IMR-90 (cell line): ENCODE data around the gene UBR1. TPM values are rescaled to one million over a fixed set of nuclear protein-coding genes. Genes with fewer than 3 reads are reported as not detected.

Experiments
- ATAC-seq: fragments of 200-7000 bp; cut with Tn5 transposase; 2 replicates; pipeline ENCODE4 v1.9.1; 2020; ENCODE audit warnings: low read depth, mild to moderate bottlenecking, moderate library complexity
- BruUV-seq: library from RNA; stranded (reverse); fragments of 400-500 nt; replicated peaks from 2 replicates; lab custom pipeline; 2021; lab: Mats Ljungman, UMichigan
- CTCF ChIA-PET: fragments of 300-600 bp; formaldehyde crosslinking; extraction: SDS; loops from one replicate; lab custom pipeline; 2021; ENCODE audit warnings: antibody characterized with exemption; lab: Yijun Ruan, JAX
- POLR2A ChIA-PET: fragments of 300-600 bp; sonication (Branson Sonifier 250); formaldehyde crosslinking; loops from one replicate; lab custom pipeline; 2022; ENCODE audit warnings: antibody characterized with exemption; ENCODE audit not compliant: unreplicated experiment; lab: Charles Lee
- DNase-seq: peaks from one replicate; pipeline ENCODE4 v3.0.0; 2013
- H2AFZ ChIP-seq: replicated peaks from 2 replicates; pipeline ENCODE3; 2013; ENCODE audit warnings: low read length, mild to moderate bottlenecking; ENCODE audit not compliant: poor library complexity
- H2AK5ac ChIP-seq: 2 replicates; pipeline ENCODE4 v1.6.1; 2013; ENCODE audit warnings: low read depth, low read length, inconsistent platforms
- H2AK9ac ChIP-seq: replicated peaks from 2 replicates; pipeline ENCODE3; 2013; ENCODE audit warnings: mild to moderate bottlenecking, low read depth, low read length, moderate library complexity; ENCODE audit not compliant: poor library complexity
- H2BK120ac ChIP-seq: 2 replicates; pipeline ENCODE4 v1.6.1; 2013; ENCODE audit warnings: low read depth, low read length, inconsistent platforms
- H2BK15ac ChIP-seq: 3 replicates; pipeline ENCODE4 v1.6.1; 2013; ENCODE audit warnings: low read depth, low read length, inconsistent platforms
- H2BK20ac ChIP-seq: 2 replicates; pipeline ENCODE4 v1.6.1; 2013; ENCODE audit warnings: low read depth, mild to moderate bottlenecking, inconsistent platforms, low read length, moderate library complexity
- H2BK5ac ChIP-seq: 2 replicates; pipeline ENCODE4 v1.6.1; 2013; ENCODE audit warnings: mild to moderate bottlenecking, low read depth, low read length, inconsistent platforms; ENCODE audit not compliant: poor library complexity, severe bottlenecking
- H3K14ac ChIP-seq: replicated peaks from 2 replicates; pipeline ENCODE4 v1.6.1; 2013; ENCODE audit warnings: low read depth, low read length, inconsistent platforms
- H3K18ac ChIP-seq: 2 replicates; pipeline ENCODE4 v1.6.1; 2013; ENCODE audit warnings: low read depth, low read length, control low read depth
- H3K23ac ChIP-seq: 2 replicates; pipeline ENCODE4 v1.6.1; 2013; ENCODE audit warnings: low read depth, low read length, inconsistent platforms
- H3K27ac ChIP-seq: 2 replicates; pipeline ENCODE4 v1.5.1; 2013; ENCODE audit warnings: mild to moderate bottlenecking, control low read depth, low read length; ENCODE audit not compliant: insufficient read depth
- H3K27me3 ChIP-seq: 2 replicates; pipeline ENCODE4 v1.6.1; 2013; ENCODE audit warnings: low read length; ENCODE audit not compliant: control insufficient read depth, insufficient read depth
- H3K36me3 ChIP-seq: 2 replicates; pipeline ENCODE4 v1.6.1; 2013; ENCODE audit warnings: low read length, mixed read lengths; ENCODE audit not compliant: control insufficient read depth, insufficient read depth
- H3K4ac ChIP-seq: 2 replicates; pipeline ENCODE4 v1.6.1; 2013; ENCODE audit warnings: low read depth, low read length, inconsistent platforms
- H3K4me1 ChIP-seq: 2 replicates; pipeline ENCODE4 v1.6.1; 2013; ENCODE audit warnings: low read length, mixed read lengths; ENCODE audit not compliant: control insufficient read depth, insufficient read depth
- H3K4me2 ChIP-seq: 2 replicates; pipeline ENCODE4 v1.6.1; 2013; ENCODE audit warnings: low read depth, mild to moderate bottlenecking, control low read depth, low read length, moderate library complexity
- H3K4me3 ChIP-seq: 2 replicates; pipeline ENCODE4 v1.5.1; 2013; ENCODE audit warnings: low read depth, mild to moderate bottlenecking, control low read depth, low read length, moderate library complexity; ENCODE audit not compliant: insufficient read depth
- H3K56ac ChIP-seq: 2 replicates; pipeline ENCODE4 v1.6.1; 2013; ENCODE audit warnings: low read length, inconsistent platforms; ENCODE audit not compliant: insufficient read depth; ENCODE audit errors: extremely low read depth
- H3K79me1 ChIP-seq, 2 experiments: 2 replicates each; pipeline ENCODE4 v1.6.1; 2013; ENCODE audit warnings: low read length in 2 of 2, inconsistent platforms in 1 of 2, low read depth in 1 of 2
- H3K9ac ChIP-seq: 2 replicates; pipeline ENCODE4 v1.6.1; 2013; ENCODE audit warnings: low read depth, low read length, control low read depth
- H3K9me1 ChIP-seq: 2 replicates; pipeline ENCODE4 v1.6.1; 2013; ENCODE audit warnings: low read length, inconsistent platforms; ENCODE audit not compliant: insufficient read depth
- H3K9me3 ChIP-seq: 2 replicates; pipeline ENCODE4 v1.6.1; 2013; ENCODE audit warnings: low read length; ENCODE audit not compliant: control insufficient read depth, insufficient read depth
- H4K20me1 ChIP-seq: 2 replicates; pipeline ENCODE4 v1.6.1; 2013; ENCODE audit warnings: low read length, inconsistent platforms; ENCODE audit not compliant: insufficient read depth
- H4K5ac ChIP-seq: 2 replicates; pipeline ENCODE4 v1.6.1; 2013; ENCODE audit warnings: mild to moderate bottlenecking, low read depth, low read length, control low read depth
- H4K8ac ChIP-seq, 2 experiments: 2 replicates each; pipeline ENCODE4 v1.6.1; 2013; ENCODE audit warnings: low read depth in 2 of 2, low read length in 2 of 2, control low read depth in 1 of 2, inconsistent platforms in 1 of 2
- H4K91ac ChIP-seq: 2 replicates; pipeline ENCODE4 v1.6.1; 2013; ENCODE audit warnings: low read depth, low read length, inconsistent platforms; ENCODE audit not compliant: insufficient read depth
- BHLHE40 ChIP-seq: fragments of 150-350 bp; IDR thresholded peaks from 2 replicates; pipeline ENCODE4 v1.6.1; 2016; ENCODE audit warnings: mild to moderate bottlenecking, low read depth, low read length
- ELK1 ChIP-seq: fragments of 150-350 bp; IDR thresholded peaks from 2 replicates; pipeline ENCODE4 v1.6.1; 2016; ENCODE audit warnings: low read depth, mild to moderate bottlenecking, low read length, moderate library complexity, borderline replicate concordance
- FOS ChIP-seq: fragments of 150-350 bp; IDR thresholded peaks from 2 replicates; pipeline ENCODE4 v1.6.1; 2016; ENCODE audit warnings: low read depth, low read length
- MAZ ChIP-seq: IDR thresholded peaks from 2 replicates; pipeline ENCODE4 v1.6.1; 2012; ENCODE audit warnings: low read depth, mild to moderate bottlenecking, low read length, improper control_type of control experiment, moderate library complexity, borderline replicate concordance
- MXI1 ChIP-seq: IDR thresholded peaks from 2 replicates; pipeline ENCODE4 v1.6.1; 2012; ENCODE audit warnings: low read depth, mild to moderate bottlenecking, low read length, moderate library complexity, borderline replicate concordance
- NFE2L2 ChIP-seq: fragments of 150-350 bp; IDR thresholded peaks from 2 replicates; pipeline ENCODE4 v1.6.1; 2016; ENCODE audit warnings: low read depth, mild to moderate bottlenecking, low read length
- POLR2A ChIP-seq: IDR thresholded peaks from 2 replicates; pipeline ENCODE4 v1.6.1; 2012; ENCODE audit warnings: mild to moderate bottlenecking, low read depth, low read length
- RAD21 ChIP-seq: IDR thresholded peaks from 2 replicates; pipeline ENCODE4 v1.6.1; 2012; ENCODE audit warnings: low read length, improper control_type of control experiment
- RCOR1 ChIP-seq: IDR thresholded peaks from 2 replicates; pipeline ENCODE4 v1.6.1; 2012; ENCODE audit warnings: mild to moderate bottlenecking, low read length, improper control_type of control experiment; ENCODE audit not compliant: insufficient replicate concordance
- RFX5 ChIP-seq: IDR thresholded peaks from 2 replicates; pipeline ENCODE4 v1.8.0; 2012; ENCODE audit warnings: low read depth, mild to moderate bottlenecking, low read length, moderate library complexity
- SMC3 ChIP-seq: fragments of 150-350 bp; IDR thresholded peaks from 2 replicates; pipeline ENCODE4 v1.6.1; 2016; ENCODE audit warnings: low read depth, mild to moderate bottlenecking, antibody characterized with exemption, low read length, moderate library complexity
- USF2 ChIP-seq: fragments of 150-350 bp; IDR thresholded peaks from 2 replicates; pipeline ENCODE4 v1.6.1; 2017; ENCODE audit warnings: mild to moderate bottlenecking, antibody characterized with exemption, low read length, low read depth
- dilution Hi-C: fragments of 300-500 bp; cut with HindIII; formaldehyde crosslinking; loops from one replicate; pipeline ENCODE4 v1.14.3; 2018; ENCODE audit warnings: low sequenced_read_pairs; ENCODE audit not compliant: unreplicated experiment
- in situ Hi-C: fragments of 300-500 bp; cut with MboI; formaldehyde crosslinking; loops from 3 replicates; pipeline ENCODE4 v1.14.3; 2019; ENCODE audit warnings: low sequenced_read_pairs, inconsistent platforms, mixed read lengths
- intact Hi-C: fragments of 100-400 bp; cut with micrococcal nuclease; formaldehyde crosslinking; loops from 2 replicates; pipeline ENCODE4 v1.10.0; 2022
- polyA plus RNA-seq, 3 experiments: library from polyadenylated mRNA; depleted of rRNA; stranded (reverse); fragments of >200 nt; gene quantifications; 2 replicates each; pipeline ENCODE4 v1.2.3, GENCODE V29; 2012; ENCODE audit warnings: low replicate concordance in 1 of 3
- total RNA-seq: library from RNA; depleted of rRNA; stranded (reverse); fragments of >200 nt; gene quantifications from 2 replicates; pipeline ENCODE4 v1.2.3, GENCODE V29; 2012

UBR1 gene
- total and polyA plus RNA-seq, 2 of the 4 experiments (the other 2 are of a cell fraction): 6.5 to 30.1 TPM

GRCh38 chr15:43029476-43029875 is 76.4 kb downstream of the UBR1 start:
- H3K9me1 ChIP-seq: peaks cover 2% of the 10 kb centered on the region; the same call in 1 of the 2 replicates
- in situ Hi-C loops (no loop called here), dilution Hi-C loops (no loop called here), intact Hi-C loops (loop anchor here (5.0 to 10.0 kb wide), 2 partner anchors 43 to 325 kb away; no protein-coding TSS in a partner anchor)
- ChIA-PET CTCF (no interaction called here), POLR2A (no interaction called here)
- H3K23ac ChIP-seq: no peak overlapping the region
- BruUV-seq: no TSS peak
- H2BK120ac ChIP-seq: no peak overlapping the region
- no peak overlapping the region for H3K27ac ChIP-seq
- H4K5ac ChIP-seq: no peak overlapping the region
- no peaks in the 10 kb centered on the region for H4K20me1 ChIP-seq
- H3K36me3 ChIP-seq: peaks cover 21% of the 10 kb centered on the region
- H2BK5ac ChIP-seq: no peak overlapping the region
- no peak overlapping the region for H2AFZ ChIP-seq
- H3K56ac ChIP-seq: no peak overlapping the region
- H3K79me1 ChIP-seq: 0 out of 4 replicates have a peak, but pooled peaks cover 4 to 5% of the 10 kb centered on the region in 2 experiments
- no peaks in the 10 kb centered on the region for H3K27me3 ChIP-seq
- H2AK5ac ChIP-seq: no peak overlapping the region
- H3K9me3 ChIP-seq: no peaks in the 10 kb centered on the region
- H2BK15ac ChIP-seq: no peak overlapping the region
- H2AK9ac ChIP-seq: no peak overlapping the region
- DNase-seq (no peak), ATAC-seq (no peak)
- TF ChIP-seq SMC3 (no peak), MAZ (no peak), ELK1 (no peak), MXI1 (no peak), RAD21 (no peak), NFE2L2 (no peak), USF2 (no peak), RCOR1 (no peak), RFX5 (no peak), FOS (no peak), POLR2A (no peak), BHLHE40 (no peak)
- no peak overlapping the region for H3K9ac ChIP-seq
- no peak overlapping the region for H3K4me3 ChIP-seq
- H3K14ac ChIP-seq: no peak overlapping the region
- no peak overlapping the region for H4K91ac ChIP-seq
- no peak overlapping the region for H3K4ac ChIP-seq
- H3K18ac ChIP-seq: no peak overlapping the region
- H3K4me2 ChIP-seq: no peak overlapping the region
- H4K8ac ChIP-seq: no peak overlapping the region
- no peaks in the 10 kb centered on the region for H3K4me1 ChIP-seq
- H2BK20ac ChIP-seq: no peak overlapping the region
